Natural killer cell (primary cell): ENCODE results near the gene ARNT2. TPM values are rescaled to one million over a fixed set of nuclear protein-coding genes. Genes with fewer than 3 reads are reported as not detected.

Source experiments
- ATAC-seq, 3 donors: fragments of 150-1000 bp in 2 of 3; fragments of 200-7000 bp in 1 of 3; cut with Tn5 transposase; 1 replicate in 1 of 3; 2 replicates in 2 of 3; pipeline ENCODE4 v1.10.0; 2021; ENCODE audit warnings: mild to moderate bottlenecking in 2 of 3, moderate library complexity in 2 of 3
- DNase-seq, 2 donors: peaks; one replicate each; pipeline versions ENCODE4 v3.0.0 to v3.0.0-alpha.2; 2013 to 2021; ENCODE audit warnings: mixed read lengths in 1 of 2
- H3K27ac ChIP-seq: one replicate; pipeline ENCODE4 v1.5.1; 2013; ENCODE audit warnings: mild to moderate bottlenecking, low read length
- H3K27me3 ChIP-seq: one replicate; pipeline ENCODE4 v1.6.1; 2013; ENCODE audit warnings: low read length; ENCODE audit not compliant: control insufficient read depth, insufficient read depth
- H3K36me3 ChIP-seq: one replicate; pipeline ENCODE4 v1.6.1; 2013; ENCODE audit warnings: low read length; ENCODE audit not compliant: control insufficient read depth, insufficient read depth
- H3K4me1 ChIP-seq: one replicate; pipeline ENCODE4 v1.6.1; 2013; ENCODE audit warnings: low read length; ENCODE audit not compliant: control insufficient read depth, insufficient read depth
- H3K4me3 ChIP-seq: one replicate; pipeline ENCODE4 v1.5.1; 2013; ENCODE audit warnings: low read length
- H3K9me3 ChIP-seq: one replicate; pipeline ENCODE4 v1.6.1; 2013; ENCODE audit warnings: low read length; ENCODE audit not compliant: control insufficient read depth, insufficient read depth
- H3K27ac Mint-ChIP-seq, 2 donors: one replicate each; pipeline ENCODE4 v1.8.0; 2022; ENCODE audit warnings: mild to moderate bottlenecking in 2 of 2, mixed read lengths in 2 of 2, moderate library complexity in 1 of 2
- H3K27me3 Mint-ChIP-seq, 2 donors: one replicate each; pipeline ENCODE4 v1.8.0; 2022; ENCODE audit warnings: low read depth in 2 of 2, mixed read lengths in 2 of 2
- H3K36me3 Mint-ChIP-seq: one replicate; pipeline ENCODE4 v1.8.0; 2022; ENCODE audit warnings: mixed read lengths
- H3K4me1 Mint-ChIP-seq, 2 donors: one replicate each; pipeline ENCODE4 v1.8.0; 2022; ENCODE audit warnings: mixed read lengths in 2 of 2
- H3K4me3 Mint-ChIP-seq: one replicate; pipeline ENCODE4 v1.8.0; 2022; ENCODE audit warnings: mild to moderate bottlenecking, moderate library complexity, mixed read lengths
- H3K9me3 Mint-ChIP-seq, 2 donors: one replicate each; pipeline ENCODE4 v1.8.0; 2022; ENCODE audit warnings: mixed read lengths in 2 of 2
- CTCF ChIP-seq: fragments of 200-600 bp; IDR thresholded peaks from one replicate; pipeline ENCODE4 v1.8.0; 2022; ENCODE audit warnings: antibody characterized with exemption
- WGBS: methylation state at CpG from one replicate; pipeline ENCODE4 v1.1.7; 2013; ENCODE audit warnings: missing lambda C conversion rate; ENCODE audit not compliant: insufficient coverage; 5-methylcytosine and 5-hydroxymethylcytosine counted together
- intact Hi-C: fragments of 100-400 bp; cut with micrococcal nuclease; formaldehyde crosslinking; loops from one replicate; pipeline ENCODE4 v1.14.2; 2022
- total RNA-seq, 4 donors: library from RNA; stranded (reverse); fragments of 120-200 nt in 1 of 4; gene quantifications; one replicate each; pipeline versions ENCODE4 v1.2.3 to v1.2.4, GENCODE V29; 2013 to 2022

The ARNT2 gene
- total RNA-seq, 3 donors from 2014 or later (not counting 1 experiment from before 2014, with no cell fraction given) = not detected

GRCh38 chr15:80527406-80527805, 123.2 kb downstream of the ARNT2 start:
- no peaks in the 10 kb centered on the region for H3K9me3 Mint-ChIP-seq
- intact Hi-C loops = no loop called here
- H3K9me3 ChIP-seq = no peaks in the 10 kb centered on the region
- no peaks in the 10 kb centered on the region for H3K36me3 ChIP-seq
- H3K27ac Mint-ChIP-seq = no peak overlapping the region
- DNase-seq (no peak), ATAC-seq (no peak)
- TF ChIP-seq CTCF = no peak
- no peaks in the 10 kb centered on the region for H3K4me1 ChIP-seq
- no peak overlapping the region for H3K27ac ChIP-seq
- peaks cover 17 to 40% of the 10 kb centered on the region in 2 donors for H3K27me3 Mint-ChIP-seq
- H3K4me1 Mint-ChIP-seq = no peaks in the 10 kb centered on the region
- H3K4me3 ChIP-seq = no peak overlapping the region
- H3K4me3 Mint-ChIP-seq = no peak overlapping the region
- H3K36me3 Mint-ChIP-seq = no peaks in the 10 kb centered on the region
- no peaks in the 10 kb centered on the region for H3K27me3 ChIP-seq

- no peaks in the 10 kb centered on the region for H3K9me3 Mint-ChIP-seq
Observed at GRCh38 chr15:80527961-80528360, 123.8 kb downstream of the ARNT2 start.

GRCh38 chr15:80530737-80531365, 126.7 kb downstream of the ARNT2 start:
- H3K9me3 Mint-ChIP-seq = no peaks in the 10 kb centered on the region
- H3K36me3 Mint-ChIP-seq = no peaks in the 10 kb centered on the region
- ATAC-seq = no peak
- Histone ChIP-seq H3K36me3 (no peaks in the 10 kb centered on the region), H3K9me3 (no peaks in the 10 kb centered on the region), H3K4me1 (no peaks in the 10 kb centered on the region), H3K27me3 (no peaks in the 10 kb centered on the region), H3K4me3 (no peak overlapping the region), H3K27ac (no peak overlapping the region)
- intact Hi-C loops = no loop called here
- WGBS = 83% methylated on average over 5 of the region's 5 CpGs
- no peak for DNase-seq
- H3K27ac Mint-ChIP-seq = no peak overlapping the region
- H3K4me3 Mint-ChIP-seq = no peak overlapping the region
- H3K4me1 Mint-ChIP-seq = no peaks in the 10 kb centered on the region
- TF ChIP-seq CTCF = no peak
- peaks cover 21 to 62% of the 10 kb centered on the region in 2 donors for H3K27me3 Mint-ChIP-seq

More at GRCh38 chr15:80527961-80528360, 123.8 kb downstream of the ARNT2 start:
- H3K27ac ChIP-seq = no peak overlapping the region
- no peaks in the 10 kb centered on the region for H3K4me1 ChIP-seq
- no peaks in the 10 kb centered on the region for H3K9me3 ChIP-seq
- TF ChIP-seq CTCF = no peak
- no peak overlapping the region for H3K4me3 ChIP-seq
- H3K27me3 ChIP-seq = no peaks in the 10 kb centered on the region
- ATAC-seq = no peak
- Mint-ChIP-seq H3K27me3 (peaks cover 19 to 45% of the 10 kb centered on the region in 2 donors), H3K4me3 (no peak overlapping the region), H3K27ac (no peak overlapping the region), H3K36me3 (no peaks in the 10 kb centered on the region), H3K4me1 (no peaks in the 10 kb centered on the region)
- no peaks in the 10 kb centered on the region for H3K36me3 ChIP-seq
- whole genome bisulfite sequencing = 91% methylated on average over 5 of the region's 5 CpGs
- intact Hi-C loops = no loop called here
- no peak for DNase-seq

DNA sequence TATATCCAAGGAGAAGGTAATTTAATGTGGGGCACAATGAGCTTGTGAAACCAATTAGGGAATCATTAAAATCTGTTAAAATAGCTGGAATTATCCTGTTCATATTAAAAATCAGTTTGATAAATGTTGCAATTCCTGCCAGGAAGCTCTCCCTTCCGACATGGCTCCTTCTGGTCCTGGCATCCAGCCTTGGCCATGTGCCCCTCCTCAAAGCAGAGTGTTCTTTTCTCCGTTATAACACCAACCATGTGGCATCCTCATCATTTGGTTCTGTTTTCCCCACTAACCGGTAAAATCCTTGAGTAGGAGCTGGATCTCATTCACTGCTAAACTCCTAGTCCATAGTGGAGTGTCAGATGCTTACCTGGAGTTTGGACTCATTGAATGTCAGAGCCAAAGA, 127.2 kb downstream of the ARNT2 start:
- H3K36me3 Mint-ChIP-seq = no peaks in the 10 kb centered on the region
- intact Hi-C loops = no loop called here

More for the DNA sequence above, 127.2 kb downstream of the ARNT2 start:
- Histone ChIP-seq H3K4me3 (no peak overlapping the region), H3K4me1 (no peaks in the 10 kb centered on the region), H3K27ac (no peak overlapping the region), H3K27me3 (no peaks in the 10 kb centered on the region), H3K36me3 (no peaks in the 10 kb centered on the region), H3K9me3 (no peaks in the 10 kb centered on the region)
- ATAC-seq (no peak), DNase-seq (no peak)
- H3K4me3 Mint-ChIP-seq = no peak overlapping the region
- no peak overlapping the region for H3K27ac Mint-ChIP-seq
- WGBS = 93% methylated on average over 3 of the region's 3 CpGs
- peaks cover 22 to 62% of the 10 kb centered on the region in 2 donors for H3K27me3 Mint-ChIP-seq
- no peak for TF ChIP-seq CTCF
- no peaks in the 10 kb centered on the region for H3K9me3 Mint-ChIP-seq
- no peaks in the 10 kb centered on the region for H3K4me1 Mint-ChIP-seq
